ENCODE measurements around the gene ZBTB44. TPM values are rescaled to one million over a fixed set of nuclear protein-coding genes. Genes with fewer than 3 reads are reported as not detected.

ZBTB44 gene, protein sequence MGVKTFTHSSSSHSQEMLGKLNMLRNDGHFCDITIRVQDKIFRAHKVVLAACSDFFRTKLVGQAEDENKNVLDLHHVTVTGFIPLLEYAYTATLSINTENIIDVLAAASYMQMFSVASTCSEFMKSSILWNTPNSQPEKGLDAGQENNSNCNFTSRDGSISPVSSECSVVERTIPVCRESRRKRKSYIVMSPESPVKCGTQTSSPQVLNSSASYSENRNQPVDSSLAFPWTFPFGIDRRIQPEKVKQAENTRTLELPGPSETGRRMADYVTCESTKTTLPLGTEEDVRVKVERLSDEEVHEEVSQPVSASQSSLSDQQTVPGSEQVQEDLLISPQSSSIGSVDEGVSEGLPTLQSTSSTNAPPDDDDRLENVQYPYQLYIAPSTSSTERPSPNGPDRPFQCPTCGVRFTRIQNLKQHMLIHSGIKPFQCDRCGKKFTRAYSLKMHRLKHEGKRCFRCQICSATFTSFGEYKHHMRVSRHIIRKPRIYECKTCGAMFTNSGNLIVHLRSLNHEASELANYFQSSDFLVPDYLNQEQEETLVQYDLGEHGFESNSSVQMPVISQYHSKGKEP
- total RNA-seq (2022; extraction: Qiagen RNA extraction) = 4.9 to 7.3 TPM (median 6.3 TPM) in 5 replicates

GRCh38 chr11:130314750-130315285, at the start of gene ZBTB44:
TSS of gene ZBTB44 (minus strand) at chr11:130314917. CDS start at chr11:130261873, 53,044 bp downstream.

Other genes starting within 250 kb of the ZBTB44 start
- 153 to 181 TPM (median 175 TPM) in 5 replicates for gene APLP2, start 245.0 kb downstream of the ZBTB44 start, total RNA-seq (2022; extraction: Qiagen RNA extraction)
- 0.04 to 0.25 TPM (median 0.10 TPM) in 4 of 5 replicates, not detected in the other for gene ST14, start 155.1 kb downstream of the ZBTB44 start, total RNA-seq (2022; extraction: Qiagen RNA extraction)
- 0.86 to 1.4 TPM (median 1.1 TPM) in 5 replicates for gene ADAMTS8, start 113.7 kb upstream of the ZBTB44 start, total RNA-seq (2022; extraction: Qiagen RNA extraction)
- 4.7 to 8.1 TPM (median 6.8 TPM) in 5 replicates for gene ADAMTS15, start 133.7 kb upstream of the ZBTB44 start, total RNA-seq (2022; extraction: Qiagen RNA extraction)